Muscle layer of duodenum (tissue), 2 donors: ENCODE data around the gene MICAL2.
A peak's percentile ranks its signal among the peaks of the same experiment; 100 is the strongest.

Source experiments
- H3K27ac ChIP-seq: one replicate; pipeline ENCODE4 v1.7.0; 2013; ENCODE audit warnings: mild to moderate bottlenecking, low read length
- H3K27me3 ChIP-seq: one replicate; pipeline ENCODE4 v1.7.0; 2013; ENCODE audit warnings: low read depth, mild to moderate bottlenecking, control low read depth, low read length
- H3K36me3 ChIP-seq, 2 donors: one replicate each; pipeline ENCODE4 v1.7.0; 2013; ENCODE audit warnings: low read length in 2 of 2, control low read depth in 1 of 2, mild to moderate bottlenecking in 1 of 2; ENCODE audit not compliant: insufficient read depth in 2 of 2, control insufficient read depth in 1 of 2
- H3K4me1 ChIP-seq, 2 donors: one replicate each; pipeline ENCODE4 v1.7.0; 2013; ENCODE audit warnings: low read length in 2 of 2, mild to moderate bottlenecking in 2 of 2, control low read depth in 1 of 2, moderate library complexity in 1 of 2; ENCODE audit not compliant: insufficient read depth in 2 of 2, control insufficient read depth in 1 of 2
- H3K4me3 ChIP-seq, 2 donors: one replicate each; pipeline ENCODE4 v1.7.0; 2013; ENCODE audit warnings: low read length in 2 of 2, low read depth in 1 of 2, mild to moderate bottlenecking in 1 of 2
- H3K9me3 ChIP-seq, 2 donors: one replicate each; pipeline ENCODE4 v1.7.0; 2013; ENCODE audit warnings: low read length in 2 of 2, control low read depth in 1 of 2, mild to moderate bottlenecking in 1 of 2; ENCODE audit not compliant: control insufficient read depth in 1 of 2
- donor health status: healthy.

Gene MICAL2

GRCh38 chr11:12070446-12071267 is 39.7 kb upstream of the MICAL2 start:
- no peak overlapping the region for H3K4me3 ChIP-seq
- peaks cover 0 to 4% of the 10 kb centered on the region in 2 donors for H3K4me1 ChIP-seq
- no peaks in the 10 kb centered on the region for H3K36me3 ChIP-seq
- no peaks in the 10 kb centered on the region for H3K27me3 ChIP-seq
- H3K9me3 ChIP-seq, result no peaks in the 10 kb centered on the region
- H3K27ac ChIP-seq, result no peak overlapping the region

- Histone ChIP-seq H3K36me3 (peaks cover 0 to under 1% of the 10 kb centered on the region in 2 donors), H3K4me3 (no peak overlapping the region), H3K27ac (no peak overlapping the region), H3K9me3 (no peaks in the 10 kb centered on the region), H3K4me1 (peaks cover 0 to 4% of the 10 kb centered on the region in 2 donors), H3K27me3 (no peaks in the 10 kb centered on the region)
These were observed 38.8 kb upstream of the MICAL2 start for GRCh38 chr11:12071574-12071973.

- H3K4me1 ChIP-seq, result no peaks in the 10 kb centered on the region
- no peak overlapping the region for H3K4me3 ChIP-seq
- H3K27me3 ChIP-seq, result no peaks in the 10 kb centered on the region
- peaks cover 0 to 7% of the 10 kb centered on the region in 2 donors for H3K36me3 ChIP-seq
- no peaks in the 10 kb centered on the region for H3K9me3 ChIP-seq
- H3K27ac ChIP-seq, result no peak overlapping the region
These were observed 37.0 kb upstream of the MICAL2 start for GRCh38 chr11:12073436-12073835.

- Histone ChIP-seq H3K27me3 (no peaks in the 10 kb centered on the region), H3K9me3 (no peaks in the 10 kb centered on the region), H3K36me3 (peaks cover 0 to 7% of the 10 kb centered on the region in 2 donors), H3K4me3 (no peak overlapping the region), H3K4me1 (no peaks in the 10 kb centered on the region), H3K27ac (no peak overlapping the region)
These were observed 36.5 kb upstream of the MICAL2 start for GRCh38 chr11:12073886-12074285.

GRCh38 chr11:12074529-12075195 is 35.7 kb upstream of the MICAL2 start:
- H3K9me3 ChIP-seq, result no peaks in the 10 kb centered on the region
- H3K4me3 ChIP-seq, result no peak overlapping the region
- H3K27me3 ChIP-seq, result no peaks in the 10 kb centered on the region
- peaks cover 0 to 7% of the 10 kb centered on the region in 2 donors for H3K36me3 ChIP-seq
- no peaks in the 10 kb centered on the region for H3K4me1 ChIP-seq
- no peak overlapping the region for H3K27ac ChIP-seq

GRCh38 chr11:12075291-12075690 is 35.1 kb upstream of the MICAL2 start:
- no peaks in the 10 kb centered on the region for H3K4me1 ChIP-seq
- H3K4me3 ChIP-seq, result no peak overlapping the region
- no peaks in the 10 kb centered on the region for H3K27me3 ChIP-seq
- peaks cover 0 to 7% of the 10 kb centered on the region in 2 donors for H3K36me3 ChIP-seq
- peak overlapping the region; percentile 89 for H3K27ac ChIP-seq
- no peaks in the 10 kb centered on the region for H3K9me3 ChIP-seq

GRCh38 chr11:12075822-12076821 is 34.3 kb upstream of the MICAL2 start:
- H3K36me3 ChIP-seq, result peaks cover 0 to 7% of the 10 kb centered on the region in 2 donors
- H3K27ac ChIP-seq, result peak overlapping the region; percentile 89
- no peaks in the 10 kb centered on the region for H3K9me3 ChIP-seq
- no peaks in the 10 kb centered on the region for H3K4me1 ChIP-seq
- H3K4me3 ChIP-seq, result no peak overlapping the region
- H3K27me3 ChIP-seq, result no peaks in the 10 kb centered on the region

- H3K9me3 ChIP-seq, result no peaks in the 10 kb centered on the region
- H3K4me1 ChIP-seq, result no peaks in the 10 kb centered on the region
- peaks cover 0 to 7% of the 10 kb centered on the region in 2 donors for H3K36me3 ChIP-seq
- no peaks in the 10 kb centered on the region for H3K27me3 ChIP-seq
- H3K4me3 ChIP-seq, result no peak overlapping the region
- peak overlapping the region; percentile 89 for H3K27ac ChIP-seq
These were observed 33.4 kb upstream of the MICAL2 start for GRCh38 chr11:12076840-12077534.

GRCh38 chr11:12077535-12078280 is 32.7 kb upstream of the MICAL2 start:
- Histone ChIP-seq H3K36me3 (peaks cover 0 to 7% of the 10 kb centered on the region in 2 donors), H3K27me3 (no peaks in the 10 kb centered on the region), H3K9me3 (no peaks in the 10 kb centered on the region), H3K4me1 (no peaks in the 10 kb centered on the region), H3K4me3 (no peak overlapping the region), H3K27ac (peak overlapping the region; percentile 89)
